GM23338 (cell line): ENCODE data around the gene RNF2. TPM values are rescaled to one million over a fixed set of nuclear protein-coding genes. Genes with fewer than 3 reads are reported as not detected.

Experiments
- ATAC-seq: fragments of 200-7000 bp; cut with Tn5 transposase; 3 replicates; pipeline ENCODE4 v1.9.1; 2020
- DNase-seq: peaks from one replicate; pipeline ENCODE4 v3.0.0-alpha.2; 2015; ENCODE audit warnings: low spot score
- H2AFZ ChIP-seq: fragments of 200-600 bp; sonication (generic); 2 replicates; pipeline ENCODE4 v1.8.0; 2016; ENCODE audit warnings: antibody characterized with exemption, mild to moderate bottlenecking, moderate library complexity
- H3F3A ChIP-seq: fragments of 200-600 bp; sonication (generic); replicated peaks from 2 replicates; pipeline ENCODE4 v1.8.0; 2017; ENCODE audit warnings: antibody characterized with exemption, mixed run types, low read depth
- H3K27ac ChIP-seq: fragments of 200-600 bp; sonication (generic); 2 replicates; pipeline ENCODE4 v1.6.1; 2016; ENCODE audit warnings: low read depth
- H3K27me3 ChIP-seq: fragments of 200-600 bp; sonication (generic); 2 replicates; pipeline ENCODE4 v1.8.0; 2016; ENCODE audit warnings: mild to moderate bottlenecking, mixed run types, moderate library complexity; ENCODE audit not compliant: insufficient read depth
- H3K36me3 ChIP-seq: fragments of 200-600 bp; sonication (generic); 2 replicates; pipeline ENCODE4 v1.8.0; 2016; ENCODE audit warnings: mild to moderate bottlenecking; ENCODE audit not compliant: insufficient read depth
- H3K4me1 ChIP-seq: fragments of 200-600 bp; sonication (generic); 2 replicates; pipeline ENCODE4 v1.8.0; 2016; ENCODE audit warnings: mild to moderate bottlenecking, moderate library complexity; ENCODE audit not compliant: insufficient read depth
- H3K4me2 ChIP-seq: fragments of 200-600 bp; sonication (generic); 2 replicates; pipeline ENCODE4 v1.7.1; 2017; ENCODE audit warnings: mixed run types
- H3K4me3 ChIP-seq: fragments of 200-600 bp; sonication (generic); 2 replicates; pipeline ENCODE4 v1.6.1; 2016; ENCODE audit warnings: mixed run types
- H3K79me2 ChIP-seq: fragments of 200-600 bp; sonication (generic); replicated peaks from 2 replicates; pipeline ENCODE4 v1.8.0; 2017; ENCODE audit warnings: mild to moderate bottlenecking; ENCODE audit not compliant: insufficient read depth
- H3K9me2 ChIP-seq: fragments of 200-600 bp; sonication (generic); 2 replicates; pipeline ENCODE4 v1.8.0; 2017; ENCODE audit not compliant: insufficient read depth
- H4K20me1 ChIP-seq: fragments of 200-600 bp; sonication (generic); replicated peaks from 2 replicates; pipeline ENCODE4 v1.8.0; 2017; ENCODE audit warnings: mild to moderate bottlenecking; ENCODE audit not compliant: insufficient read depth
- H3K27ac Mint-ChIP-seq: 2 replicates; pipeline ENCODE4 v1.8.0; 2020; ENCODE audit warnings: inconsistent platforms, mild to moderate bottlenecking, moderate library complexity, mixed read lengths
- H3K27me3 Mint-ChIP-seq: 3 replicates; pipeline ENCODE4 v1.8.0; 2022; ENCODE audit warnings: low read depth, mild to moderate bottlenecking, moderate library complexity, mixed read lengths, inconsistent platforms; ENCODE audit not compliant: insufficient read depth, poor library complexity
- H3K36me3 Mint-ChIP-seq: 3 replicates; pipeline ENCODE4 v1.8.0; 2021; ENCODE audit warnings: low read depth, mild to moderate bottlenecking, inconsistent platforms, moderate library complexity, mixed read lengths
- H3K4me1 Mint-ChIP-seq: 3 replicates; pipeline ENCODE4 v1.8.0; 2020; ENCODE audit warnings: mild to moderate bottlenecking, inconsistent platforms, mixed read lengths
- H3K4me3 Mint-ChIP-seq: 3 replicates; pipeline ENCODE4 v1.8.0; 2021; ENCODE audit warnings: moderate library complexity, mild to moderate bottlenecking, inconsistent platforms, mixed read lengths
- H3K9me3 Mint-ChIP-seq: 3 replicates; pipeline ENCODE4 v1.8.0; 2020; ENCODE audit warnings: moderate library complexity, mild to moderate bottlenecking, inconsistent platforms, mixed read lengths
- CREB1 ChIP-seq: fragments of 250-450 bp; sonication (Bioruptor Pico); IDR thresholded peaks from 2 replicates; pipeline ENCODE4 v1.5.0; 2020; ENCODE audit warnings: low read depth, mild to moderate bottlenecking, moderate library complexity
- CTCF ChIP-seq, 2 experiments: fragments of 200-600 bp in 1 of 2; sonication (generic) in 1 of 2; conservative IDR thresholded peaks; 2 replicates each; pipeline versions ENCODE4 v1.5.1 to v1.6.1; 2016 to 2017; ENCODE audit warnings: antibody characterized with exemption in 2 of 2, low read depth in 2 of 2, mild to moderate bottlenecking in 2 of 2, moderate library complexity in 1 of 2
- ETS1 ChIP-seq: IDR thresholded peaks from 2 replicates; pipeline ENCODE4 v1.6.1; 2016; ENCODE audit warnings: antibody characterized with exemption
- EZH2 ChIP-seq: fragments of 200-600 bp; sonication (generic); IDR thresholded peaks from one replicate; pipeline ENCODE4 v1.8.0; 2017; ENCODE audit warnings: antibody characterized with exemption, mild to moderate bottlenecking, low read depth; ENCODE audit not compliant: unreplicated experiment
- EZH2phosphoT487 ChIP-seq: fragments of 200-600 bp; sonication (generic); IDR thresholded peaks from one replicate; pipeline ENCODE4 v1.8.1; 2018; ENCODE audit warnings: antibody characterized with exemption; ENCODE audit not compliant: unreplicated experiment
- JUNB ChIP-seq: IDR thresholded peaks from one replicate; pipeline ENCODE4 v1.6.1; 2016; ENCODE audit warnings: antibody characterized with exemption; ENCODE audit not compliant: unreplicated experiment
- NANOG ChIP-seq: IDR thresholded peaks from 2 replicates; pipeline ENCODE4 v1.6.1; 2016; ENCODE audit warnings: antibody characterized with exemption, borderline replicate concordance
- POLR2AphosphoS5 ChIP-seq: IDR thresholded peaks from 2 replicates; pipeline ENCODE4 v1.6.1; 2016; ENCODE audit warnings: antibody characterized with exemption, low read depth
- REST ChIP-seq: IDR thresholded peaks from one replicate; pipeline ENCODE4 v1.6.1; 2018; ENCODE audit warnings: antibody characterized with exemption; ENCODE audit not compliant: unreplicated experiment
- STAT1 ChIP-seq: IDR thresholded peaks from one replicate; pipeline ENCODE4 v1.6.1; 2016; ENCODE audit warnings: antibody characterized with exemption; ENCODE audit not compliant: unreplicated experiment
- ZNF114 ChIP-seq: fragments of 250-450 bp; sonication (Bioruptor Pico); IDR thresholded peaks from 2 replicates; pipeline ENCODE4 v1.5.0; 2020; ENCODE audit warnings: mild to moderate bottlenecking, moderate library complexity
- ZNF331 ChIP-seq: fragments of 250-450 bp; sonication (Bioruptor Pico); IDR thresholded peaks from 2 replicates; pipeline ENCODE4 v1.5.0; 2020; ENCODE audit warnings: low read depth, mild to moderate bottlenecking, moderate library complexity
- ZNF462 ChIP-seq: fragments of 250-450 bp; sonication (Bioruptor Pico); IDR thresholded peaks from 2 replicates; pipeline ENCODE4 v1.5.0; 2020; ENCODE audit warnings: mild to moderate bottlenecking, moderate library complexity
- polyA plus RNA-seq: library from polyadenylated mRNA; unstranded; fragments of >200 nt; fragmentation: Nextera tagmentation; extraction: Ambion mirVana; gene quantifications from 2 replicates; pipeline ENCODE4 v1.2.1, GENCODE V29; 2016
- total RNA-seq: library from RNA; depleted of rRNA; stranded (reverse); fragments of >200 nt; shearing (Covaris generic); gene quantifications from 2 replicates; pipeline ENCODE4 v1.2.3, GENCODE V29; 2014

Gene RNF2
- total and polyA plus RNA-seq, 2 experiments from 2014 or later, result 33.3 to 51.4 TPM

- no peak for TF ChIP-seq NANOG
Measured at GRCh38 chr1:185111873-185112272, 66.5 kb downstream of the RNF2 start (continued).

GRCh38 chr1:185112356-185112755 is 67.0 kb downstream of the RNF2 start:
- Histone ChIP-seq H3K9me2 (no peaks in the 10 kb centered on the region), H3F3A (no peaks in the 10 kb centered on the region), H3K79me2 (no peaks in the 10 kb centered on the region), H3K4me1 (no peaks in the 10 kb centered on the region), H3K27me3 (no peaks in the 10 kb centered on the region), H3K27ac (no peak overlapping the region), H3K4me2 (no peak overlapping the region), H4K20me1 (no peaks in the 10 kb centered on the region), H3K4me3 (no peak overlapping the region), H3K36me3 (no peaks in the 10 kb centered on the region), H2AFZ (no peak overlapping the region)
- Mint-ChIP-seq H3K4me3 (no peak overlapping the region), H3K9me3 (peaks cover 19% of the 10 kb centered on the region), H3K27me3 (peaks cover 4% of the 10 kb centered on the region), H3K4me1 (no peaks in the 10 kb centered on the region), H3K27ac (no peak overlapping the region), H3K36me3 (peaks cover 10% of the 10 kb centered on the region; the same call in 2 of the 3 replicates)
- no peak for DNase-seq
- no peak for TF ChIP-seq CTCF (conservative IDR thresholded peaks at IDR 0.05; ENCODE audit: low read depth in 2 of 2)
- TF ChIP-seq EZH2, result no peak
- TF ChIP-seq POLR2AphosphoS5, result no peak
- no peak for TF ChIP-seq ZNF462
- no peak for TF ChIP-seq JUNB
- no peak for TF ChIP-seq CREB1
- TF ChIP-seq NANOG, result no peak
- no peak for TF ChIP-seq REST
- TF ChIP-seq ZNF331, result no peak
- TF ChIP-seq ZNF114, result no peak
- TF ChIP-seq STAT1, result no peak
- TF ChIP-seq EZH2phosphoT487, result no peak
- no peak for TF ChIP-seq ETS1
- no peak for ATAC-seq
